Vagina (tissue), 2 donors: ENCODE results near the gene DLG2. TPM values are rescaled to one million over a fixed set of nuclear protein-coding genes. Genes with fewer than 3 reads are reported as not detected.

Experiments
- DNase-seq, 2 donors: peaks; one replicate each; pipeline ENCODE4 v3.0.0-alpha.2; 2017; ENCODE audit errors: extremely low spot score in 2 of 2
- H3K27ac ChIP-seq: fragments of 200-600 bp; sonication (generic); one replicate; pipeline ENCODE4 v1.5.1; 2019
- H3K27me3 ChIP-seq: fragments of 200-600 bp; sonication (generic); one replicate; pipeline ENCODE4 v1.5.1; 2019
- H3K36me3 ChIP-seq, 2 donors: fragments of 200-600 bp; sonication (generic); one replicate each; pipeline ENCODE4 v1.5.1; 2017 to 2019
- H3K4me1 ChIP-seq: fragments of 200-600 bp; sonication (generic); one replicate; pipeline ENCODE4 v1.5.1; 2019
- H3K4me3 ChIP-seq, 2 donors: fragments of 200-600 bp; sonication (generic); 1 replicate in 1 of 2; 2 replicates in 1 of 2; pipeline ENCODE4 v1.5.1; 2016 to 2019
- H3K9me3 ChIP-seq: fragments of 200-600 bp; sonication (generic); one replicate; pipeline ENCODE4 v1.5.1; 2019
- CTCF ChIP-seq, 3 experiments: fragments of 450-650 bp in 2 of 3; fragments of 200-600 bp in 1 of 3; sonication (generic) in 1 of 3; IDR thresholded peaks; one replicate each; pipeline ENCODE4 v1.5.1; 2017 to 2019; ENCODE audit warnings: antibody characterized with exemption in 3 of 3, mild to moderate bottlenecking in 2 of 3, moderate library complexity in 2 of 3
- POLR2A ChIP-seq, 2 donors: fragments of 450-650 bp; IDR thresholded peaks; one replicate each; pipeline ENCODE4 v1.6.1; 2017; ENCODE audit warnings: antibody characterized with exemption in 2 of 2, mild to moderate bottlenecking in 2 of 2, moderate library complexity in 2 of 2
- POLR2AphosphoS5 ChIP-seq, 2 donors: sonication (generic); formaldehyde crosslinking; IDR thresholded peaks; one replicate each; pipeline ENCODE4 v1.9.0; 2017; ENCODE audit warnings: antibody characterized with exemption in 2 of 2, mild to moderate bottlenecking in 2 of 2, low read depth in 1 of 2; ENCODE audit not compliant: insufficient read depth in 1 of 2
- intact Hi-C: fragments of 100-400 bp; cut with DNase I; formaldehyde crosslinking; loops from one replicate; pipeline ENCODE4 v1.15.1; 2023
- total RNA-seq: library from RNA; depleted of rRNA; stranded (reverse); fragments of >200 nt; gene quantifications from one replicate; pipeline ENCODE4 v1.2.3, GENCODE V29; 2016

DLG2 gene
- total RNA-seq, 1 donor from 2014 or later, result 10.1 TPM

GRCh38 chr11:84532364-84532763 lies 1094.8 kb downstream of the DLG2 start:
- intact Hi-C loops, result no loop called here

GRCh38 chr11:84526250-84526649 lies 1100.9 kb downstream of the DLG2 start:
- no peaks in the 10 kb centered on the region for H3K9me3 ChIP-seq
- no peaks in the 10 kb centered on the region for H3K27me3 ChIP-seq
- no peak for DNase-seq
- H3K27ac ChIP-seq, result no peak overlapping the region
- TF ChIP-seq POLR2AphosphoS5 (IDR thresholded peaks at IDR 0.05; ENCODE audit: insufficient read depth in 1 of 2, low read depth in 1 of 2) (no peak), CTCF (IDR thresholded peaks at IDR 0.05) (no peak), POLR2A (IDR thresholded peaks at IDR 0.05) (no peak)
- H3K4me1 ChIP-seq, result no peaks in the 10 kb centered on the region
- no peaks in the 10 kb centered on the region for H3K36me3 ChIP-seq
- intact Hi-C loops, result no loop called here
- H3K4me3 ChIP-seq, result no peak overlapping the region

More at GRCh38 chr11:84532364-84532763, 1094.8 kb downstream of the DLG2 start:
- Histone ChIP-seq H3K36me3 (no peaks in the 10 kb centered on the region), H3K27me3 (no peaks in the 10 kb centered on the region), H3K4me1 (no peaks in the 10 kb centered on the region), H3K9me3 (no peaks in the 10 kb centered on the region), H3K27ac (no peak overlapping the region), H3K4me3 (no peak overlapping the region)
- no peak for TF ChIP-seq POLR2AphosphoS5 (IDR thresholded peaks at IDR 0.05; ENCODE audit: insufficient read depth in 1 of 2, low read depth in 1 of 2)
- no peak for TF ChIP-seq POLR2A (IDR thresholded peaks at IDR 0.05)
- TF ChIP-seq CTCF (IDR thresholded peaks at IDR 0.05), result no peak
- no peak for DNase-seq

GRCh38 chr11:84524422-84525051 lies 1102.6 kb downstream of the DLG2 start:
- Histone ChIP-seq H3K4me3 (no peak overlapping the region), H3K4me1 (no peaks in the 10 kb centered on the region), H3K27me3 (no peaks in the 10 kb centered on the region), H3K27ac (no peak overlapping the region), H3K9me3 (no peaks in the 10 kb centered on the region), H3K36me3 (no peaks in the 10 kb centered on the region)
- TF ChIP-seq CTCF (IDR thresholded peaks at IDR 0.05), result no peak
- no peak for DNase-seq
- intact Hi-C loops, result no loop called here

- Histone ChIP-seq H3K4me3 (no peak overlapping the region), H3K4me1 (no peaks in the 10 kb centered on the region), H3K27me3 (no peaks in the 10 kb centered on the region), H3K36me3 (no peaks in the 10 kb centered on the region), H3K27ac (no peak overlapping the region), H3K9me3 (no peaks in the 10 kb centered on the region)
- no peak for TF ChIP-seq POLR2A (IDR thresholded peaks at IDR 0.05)
- no peak for TF ChIP-seq CTCF (IDR thresholded peaks at IDR 0.05)
- TF ChIP-seq POLR2AphosphoS5 (IDR thresholded peaks at IDR 0.05; ENCODE audit: insufficient read depth in 1 of 2, low read depth in 1 of 2), result no peak
- intact Hi-C loops, result no loop called here
- DNase-seq, result no peak
Measured at GRCh38 chr11:84522331-84522730, 1104.8 kb downstream of the DLG2 start.

GRCh38 chr11:84518631-84519183 lies 1108.4 kb downstream of the DLG2 start:
- no peak for DNase-seq
- Histone ChIP-seq H3K4me3 (no peak overlapping the region), H3K4me1 (no peaks in the 10 kb centered on the region), H3K27ac (no peak overlapping the region), H3K9me3 (no peaks in the 10 kb centered on the region), H3K27me3 (no peaks in the 10 kb centered on the region), H3K36me3 (no peaks in the 10 kb centered on the region)
- intact Hi-C loops, result no loop called here
- TF ChIP-seq POLR2A (IDR thresholded peaks at IDR 0.05) (no peak), POLR2AphosphoS5 (IDR thresholded peaks at IDR 0.05; ENCODE audit: insufficient read depth in 1 of 2, low read depth in 1 of 2) (no peak), CTCF (IDR thresholded peaks at IDR 0.05) (no peak)
